GM23338 (cell line): ENCODE data around the gene KNOP1. TPM values are rescaled to one million over a fixed set of nuclear protein-coding genes. Genes with fewer than 3 reads are reported as not detected.

Experiments used
- ATAC-seq: fragments of 200-7000 bp; cut with Tn5 transposase; 3 replicates; pipeline ENCODE4 v1.9.1; 2020
- DNase-seq: peaks from one replicate; pipeline ENCODE4 v3.0.0-alpha.2; 2015; ENCODE audit warnings: low spot score
- H2AFZ ChIP-seq: fragments of 200-600 bp; sonication (generic); 2 replicates; pipeline ENCODE4 v1.8.0; 2016; ENCODE audit warnings: antibody characterized with exemption, mild to moderate bottlenecking, moderate library complexity
- H3F3A ChIP-seq: fragments of 200-600 bp; sonication (generic); replicated peaks from 2 replicates; pipeline ENCODE4 v1.8.0; 2017; ENCODE audit warnings: antibody characterized with exemption, mixed run types, low read depth
- H3K27ac ChIP-seq: fragments of 200-600 bp; sonication (generic); 2 replicates; pipeline ENCODE4 v1.6.1; 2016; ENCODE audit warnings: low read depth
- H3K27me3 ChIP-seq: fragments of 200-600 bp; sonication (generic); 2 replicates; pipeline ENCODE4 v1.8.0; 2016; ENCODE audit warnings: mild to moderate bottlenecking, mixed run types, moderate library complexity; ENCODE audit not compliant: insufficient read depth
- H3K36me3 ChIP-seq: fragments of 200-600 bp; sonication (generic); 2 replicates; pipeline ENCODE4 v1.8.0; 2016; ENCODE audit warnings: mild to moderate bottlenecking; ENCODE audit not compliant: insufficient read depth
- H3K4me1 ChIP-seq: fragments of 200-600 bp; sonication (generic); 2 replicates; pipeline ENCODE4 v1.8.0; 2016; ENCODE audit warnings: mild to moderate bottlenecking, moderate library complexity; ENCODE audit not compliant: insufficient read depth
- H3K4me2 ChIP-seq: fragments of 200-600 bp; sonication (generic); 2 replicates; pipeline ENCODE4 v1.7.1; 2017; ENCODE audit warnings: mixed run types
- H3K4me3 ChIP-seq: fragments of 200-600 bp; sonication (generic); 2 replicates; pipeline ENCODE4 v1.6.1; 2016; ENCODE audit warnings: mixed run types
- H3K79me2 ChIP-seq: fragments of 200-600 bp; sonication (generic); replicated peaks from 2 replicates; pipeline ENCODE4 v1.8.0; 2017; ENCODE audit warnings: mild to moderate bottlenecking; ENCODE audit not compliant: insufficient read depth
- H3K9me2 ChIP-seq: fragments of 200-600 bp; sonication (generic); 2 replicates; pipeline ENCODE4 v1.8.0; 2017; ENCODE audit not compliant: insufficient read depth
- H4K20me1 ChIP-seq: fragments of 200-600 bp; sonication (generic); replicated peaks from 2 replicates; pipeline ENCODE4 v1.8.0; 2017; ENCODE audit warnings: mild to moderate bottlenecking; ENCODE audit not compliant: insufficient read depth
- H3K27ac Mint-ChIP-seq: 2 replicates; pipeline ENCODE4 v1.8.0; 2020; ENCODE audit warnings: inconsistent platforms, mild to moderate bottlenecking, moderate library complexity, mixed read lengths
- H3K27me3 Mint-ChIP-seq: 3 replicates; pipeline ENCODE4 v1.8.0; 2022; ENCODE audit warnings: low read depth, mild to moderate bottlenecking, moderate library complexity, mixed read lengths, inconsistent platforms; ENCODE audit not compliant: insufficient read depth, poor library complexity
- H3K36me3 Mint-ChIP-seq: 3 replicates; pipeline ENCODE4 v1.8.0; 2021; ENCODE audit warnings: low read depth, mild to moderate bottlenecking, inconsistent platforms, moderate library complexity, mixed read lengths
- H3K4me1 Mint-ChIP-seq: 3 replicates; pipeline ENCODE4 v1.8.0; 2020; ENCODE audit warnings: mild to moderate bottlenecking, inconsistent platforms, mixed read lengths
- H3K4me3 Mint-ChIP-seq: 3 replicates; pipeline ENCODE4 v1.8.0; 2021; ENCODE audit warnings: moderate library complexity, mild to moderate bottlenecking, inconsistent platforms, mixed read lengths
- H3K9me3 Mint-ChIP-seq: 3 replicates; pipeline ENCODE4 v1.8.0; 2020; ENCODE audit warnings: moderate library complexity, mild to moderate bottlenecking, inconsistent platforms, mixed read lengths
- CREB1 ChIP-seq: fragments of 250-450 bp; sonication (Bioruptor Pico); IDR thresholded peaks from 2 replicates; pipeline ENCODE4 v1.5.0; 2020; ENCODE audit warnings: low read depth, mild to moderate bottlenecking, moderate library complexity
- CTCF ChIP-seq, 2 experiments: fragments of 200-600 bp in 1 of 2; sonication (generic) in 1 of 2; conservative IDR thresholded peaks; 2 replicates each; pipeline versions ENCODE4 v1.5.1 to v1.6.1; 2016 to 2017; ENCODE audit warnings: antibody characterized with exemption in 2 of 2, low read depth in 2 of 2, mild to moderate bottlenecking in 2 of 2, moderate library complexity in 1 of 2
- ETS1 ChIP-seq: IDR thresholded peaks from 2 replicates; pipeline ENCODE4 v1.6.1; 2016; ENCODE audit warnings: antibody characterized with exemption
- EZH2 ChIP-seq: fragments of 200-600 bp; sonication (generic); IDR thresholded peaks from one replicate; pipeline ENCODE4 v1.8.0; 2017; ENCODE audit warnings: antibody characterized with exemption, mild to moderate bottlenecking, low read depth; ENCODE audit not compliant: unreplicated experiment
- EZH2phosphoT487 ChIP-seq: fragments of 200-600 bp; sonication (generic); IDR thresholded peaks from one replicate; pipeline ENCODE4 v1.8.1; 2018; ENCODE audit warnings: antibody characterized with exemption; ENCODE audit not compliant: unreplicated experiment
- POLR2AphosphoS5 ChIP-seq: IDR thresholded peaks from 2 replicates; pipeline ENCODE4 v1.6.1; 2016; ENCODE audit warnings: antibody characterized with exemption, low read depth
- ZNF331 ChIP-seq: fragments of 250-450 bp; sonication (Bioruptor Pico); IDR thresholded peaks from 2 replicates; pipeline ENCODE4 v1.5.0; 2020; ENCODE audit warnings: low read depth, mild to moderate bottlenecking, moderate library complexity
- ZNF462 ChIP-seq: fragments of 250-450 bp; sonication (Bioruptor Pico); IDR thresholded peaks from 2 replicates; pipeline ENCODE4 v1.5.0; 2020; ENCODE audit warnings: mild to moderate bottlenecking, moderate library complexity
- long read RNA-seq: library from polyadenylated mRNA; unstranded; transcript quantifications from one replicate; pipeline ENCODE4 v2.0.0, GENCODE V29; 2020; ENCODE audit not compliant: unreplicated experiment
- polyA plus RNA-seq: library from polyadenylated mRNA; unstranded; fragments of >200 nt; fragmentation: Nextera tagmentation; extraction: Ambion mirVana; gene quantifications from 2 replicates; pipeline ENCODE4 v1.2.1, GENCODE V29; 2016
- total RNA-seq: library from RNA; depleted of rRNA; stranded (reverse); fragments of >200 nt; shearing (Covaris generic); gene quantifications from 2 replicates; pipeline ENCODE4 v1.2.3, GENCODE V29; 2014; rRNA removed

KNOP1 gene, protein sequence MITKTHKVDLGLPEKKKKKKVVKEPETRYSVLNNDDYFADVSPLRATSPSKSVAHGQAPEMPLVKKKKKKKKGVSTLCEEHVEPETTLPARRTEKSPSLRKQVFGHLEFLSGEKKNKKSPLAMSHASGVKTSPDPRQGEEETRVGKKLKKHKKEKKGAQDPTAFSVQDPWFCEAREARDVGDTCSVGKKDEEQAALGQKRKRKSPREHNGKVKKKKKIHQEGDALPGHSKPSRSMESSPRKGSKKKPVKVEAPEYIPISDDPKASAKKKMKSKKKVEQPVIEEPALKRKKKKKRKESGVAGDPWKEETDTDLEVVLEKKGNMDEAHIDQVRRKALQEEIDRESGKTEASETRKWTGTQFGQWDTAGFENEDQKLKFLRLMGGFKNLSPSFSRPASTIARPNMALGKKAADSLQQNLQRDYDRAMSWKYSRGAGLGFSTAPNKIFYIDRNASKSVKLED
- total RNA-seq: 56.1 and 57.7 TPM in 2 replicates
- 190 and 207 TPM in 2 replicates for polyA plus RNA-seq
- long read RNA-seq, partial matches to known transcripts: 40 of 58 reads
- long read RNA-seq, other reads (novel, unspliced or antisense): 18 of 58 reads

DNA sequence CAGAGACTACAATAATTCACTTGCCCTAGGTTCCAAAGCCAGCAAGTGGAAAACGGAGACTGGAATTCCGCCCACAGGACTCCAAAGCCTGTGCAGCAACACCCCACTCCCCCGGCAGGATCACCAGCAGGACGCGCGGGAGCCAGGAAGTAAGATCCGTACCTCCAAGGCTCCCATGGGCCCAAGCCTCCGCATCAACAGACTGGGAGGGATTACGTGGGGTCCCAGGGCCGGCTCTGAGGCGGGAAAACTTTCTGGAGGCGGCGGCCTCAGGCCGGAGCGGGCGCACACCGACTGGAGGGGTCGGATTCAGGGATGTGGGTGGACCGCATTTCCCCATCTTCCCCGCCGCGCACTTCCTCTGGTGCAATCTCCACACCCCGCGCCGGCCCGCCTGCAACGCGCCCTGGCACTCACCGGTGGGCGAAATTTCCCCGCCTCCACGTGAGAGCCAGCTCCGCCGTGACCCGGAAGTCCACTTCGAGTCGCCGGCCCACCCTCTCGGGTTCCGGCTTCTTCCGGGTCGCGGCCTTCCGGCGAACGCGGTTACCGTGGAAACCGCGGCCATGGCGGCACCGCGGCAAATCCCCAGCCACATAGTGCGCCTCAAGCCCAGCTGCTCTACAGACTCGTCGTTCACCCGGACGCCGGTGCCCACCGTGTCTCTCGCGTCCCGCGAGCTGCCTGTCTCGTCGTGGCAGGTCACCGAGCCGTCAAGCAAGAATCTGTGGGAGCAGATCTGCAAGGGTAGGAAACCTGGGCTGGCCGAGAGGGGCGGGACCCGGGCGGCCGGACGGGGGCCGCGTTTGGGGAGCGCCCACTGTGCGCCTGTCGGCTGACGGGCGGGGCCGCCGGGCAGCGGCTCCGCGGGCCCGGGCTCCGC is at the start of gene KNOP1, which contains the start of gene IQCK:
Gene KNOP1 (minus strand): TSS at position 487 of the 883 bp plus-strand sequence. CDS start 3,192 bp downstream, outside the sequence.
Gene IQCK (plus strand): TSS at position 531 of the 883 bp plus-strand sequence. CDS start 36 bp downstream, at position 567.
- peaks cover 69% of the 10 kb centered on the region for H3K79me2 ChIP-seq
- peak; percentile 94 for DNase-seq
- peaks cover 38% of the 10 kb centered on the region for H3K4me1 Mint-ChIP-seq
- TF ChIP-seq POLR2AphosphoS5 (peak; percentile 87), ZNF331 (CRISPR knock-in tag) (no peak), EZH2 (no peak), ETS1 (peak; percentile 77)
- no peaks in the 10 kb centered on the region for H3K9me3 Mint-ChIP-seq
- no peaks in the 10 kb centered on the region for H3K9me2 ChIP-seq
- peaks cover 20% of the 10 kb centered on the region for H3K36me3 ChIP-seq
- H3K36me3 Mint-ChIP-seq: peaks cover 42% of the 10 kb centered on the region
- H3K27ac ChIP-seq: peak within 1 kb of the TSS; percentile 99
- H2AFZ ChIP-seq: peak within 1 kb of the TSS; percentile 99
- H3K4me3 Mint-ChIP-seq: peak within 1 kb of the TSS; percentile 95
- peak within 1 kb of the TSS; percentile 96 for H3K4me2 ChIP-seq
- peak; percentile 89 for ATAC-seq
- H3K4me1 ChIP-seq: peaks cover 22% of the 10 kb centered on the region
- no peaks in the 10 kb centered on the region for H3K27me3 ChIP-seq
- H3K27me3 Mint-ChIP-seq: peaks cover 18% of the 10 kb centered on the region
- H3F3A ChIP-seq: peaks cover 13% of the 10 kb centered on the region; the same call in 1 of the 2 replicates
- H4K20me1 ChIP-seq: peaks cover 36% of the 10 kb centered on the region
- H3K4me3 ChIP-seq: peak within 1 kb of the TSS; percentile 100
- peak within 1 kb of the TSS; percentile 99 for H3K27ac Mint-ChIP-seq

DNA sequence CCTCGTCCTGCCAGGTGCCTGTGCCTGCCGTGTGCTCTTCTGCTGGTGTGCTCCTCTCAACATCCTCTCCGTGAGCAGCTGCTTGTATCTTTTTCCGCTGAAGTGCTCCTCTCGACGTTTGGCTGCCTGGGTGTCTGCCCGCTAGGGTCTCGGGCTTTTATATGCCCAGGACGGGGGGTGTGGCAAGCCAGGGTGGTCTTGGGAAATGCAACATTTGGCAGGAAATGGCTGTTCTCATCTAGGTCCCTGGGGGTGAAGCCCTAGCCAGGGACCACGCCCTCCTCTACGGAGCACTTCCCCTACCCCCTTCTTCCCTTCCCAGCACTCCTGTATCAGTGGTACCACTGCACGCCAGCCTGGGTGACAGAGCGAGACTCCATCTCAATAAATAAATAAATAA is 49.5 kb upstream of the KNOP1 start:
- Histone ChIP-seq H3F3A (no peaks in the 10 kb centered on the region), H3K27ac (no peak overlapping the region), H2AFZ (peak overlapping the region; percentile 88), H3K4me1 (peaks cover 8% of the 10 kb centered on the region; the same call in 1 of the 2 replicates), H3K79me2 (no peaks in the 10 kb centered on the region), H3K36me3 (0 out of 2 replicates have a peak, but pooled peaks cover 3% of the 10 kb centered on the region), H4K20me1 (no peaks in the 10 kb centered on the region), H3K4me3 (no peak overlapping the region), H3K27me3 (no peaks in the 10 kb centered on the region), H3K4me2 (no peak overlapping the region), H3K9me2 (peaks cover 5% of the 10 kb centered on the region; the same call in 1 of the 2 replicates)
- ATAC-seq (no peak), DNase-seq (no peak)
- H3K4me3 Mint-ChIP-seq: no peak overlapping the region
- no peak overlapping the region for H3K27ac Mint-ChIP-seq
- peaks cover 6% of the 10 kb centered on the region for H3K27me3 Mint-ChIP-seq
- H3K9me3 Mint-ChIP-seq: peaks cover 22% of the 10 kb centered on the region; the same call in 2 of the 3 replicates
- peaks cover 17% of the 10 kb centered on the region for H3K4me1 Mint-ChIP-seq
- H3K36me3 Mint-ChIP-seq: peaks cover 20% of the 10 kb centered on the region
- no peak for TF ChIP-seq POLR2AphosphoS5
- TF ChIP-seq EZH2: no peak
- no peak for TF ChIP-seq CTCF (conservative IDR thresholded peaks at IDR 0.05; ENCODE audit: low read depth in 2 of 2)
- TF ChIP-seq CREB1: no peak
- TF ChIP-seq EZH2phosphoT487: no peak
- TF ChIP-seq ZNF462: no peak
